Dedifferentiated amniotic fluid mesenchymal stem cell (primary cell): ENCODE data around the gene NPAS2.

Experiments
- DNase-seq: peaks from one replicate; pipeline ENCODE4 v3.0.0-alpha.2; 2016; ENCODE audit errors: extremely low spot score

Gene NPAS2, protein sequence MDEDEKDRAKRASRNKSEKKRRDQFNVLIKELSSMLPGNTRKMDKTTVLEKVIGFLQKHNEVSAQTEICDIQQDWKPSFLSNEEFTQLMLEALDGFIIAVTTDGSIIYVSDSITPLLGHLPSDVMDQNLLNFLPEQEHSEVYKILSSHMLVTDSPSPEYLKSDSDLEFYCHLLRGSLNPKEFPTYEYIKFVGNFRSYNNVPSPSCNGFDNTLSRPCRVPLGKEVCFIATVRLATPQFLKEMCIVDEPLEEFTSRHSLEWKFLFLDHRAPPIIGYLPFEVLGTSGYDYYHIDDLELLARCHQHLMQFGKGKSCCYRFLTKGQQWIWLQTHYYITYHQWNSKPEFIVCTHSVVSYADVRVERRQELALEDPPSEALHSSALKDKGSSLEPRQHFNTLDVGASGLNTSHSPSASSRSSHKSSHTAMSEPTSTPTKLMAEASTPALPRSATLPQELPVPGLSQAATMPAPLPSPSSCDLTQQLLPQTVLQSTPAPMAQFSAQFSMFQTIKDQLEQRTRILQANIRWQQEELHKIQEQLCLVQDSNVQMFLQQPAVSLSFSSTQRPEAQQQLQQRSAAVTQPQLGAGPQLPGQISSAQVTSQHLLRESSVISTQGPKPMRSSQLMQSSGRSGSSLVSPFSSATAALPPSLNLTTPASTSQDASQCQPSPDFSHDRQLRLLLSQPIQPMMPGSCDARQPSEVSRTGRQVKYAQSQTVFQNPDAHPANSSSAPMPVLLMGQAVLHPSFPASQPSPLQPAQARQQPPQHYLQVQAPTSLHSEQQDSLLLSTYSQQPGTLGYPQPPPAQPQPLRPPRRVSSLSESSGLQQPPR

DNA sequence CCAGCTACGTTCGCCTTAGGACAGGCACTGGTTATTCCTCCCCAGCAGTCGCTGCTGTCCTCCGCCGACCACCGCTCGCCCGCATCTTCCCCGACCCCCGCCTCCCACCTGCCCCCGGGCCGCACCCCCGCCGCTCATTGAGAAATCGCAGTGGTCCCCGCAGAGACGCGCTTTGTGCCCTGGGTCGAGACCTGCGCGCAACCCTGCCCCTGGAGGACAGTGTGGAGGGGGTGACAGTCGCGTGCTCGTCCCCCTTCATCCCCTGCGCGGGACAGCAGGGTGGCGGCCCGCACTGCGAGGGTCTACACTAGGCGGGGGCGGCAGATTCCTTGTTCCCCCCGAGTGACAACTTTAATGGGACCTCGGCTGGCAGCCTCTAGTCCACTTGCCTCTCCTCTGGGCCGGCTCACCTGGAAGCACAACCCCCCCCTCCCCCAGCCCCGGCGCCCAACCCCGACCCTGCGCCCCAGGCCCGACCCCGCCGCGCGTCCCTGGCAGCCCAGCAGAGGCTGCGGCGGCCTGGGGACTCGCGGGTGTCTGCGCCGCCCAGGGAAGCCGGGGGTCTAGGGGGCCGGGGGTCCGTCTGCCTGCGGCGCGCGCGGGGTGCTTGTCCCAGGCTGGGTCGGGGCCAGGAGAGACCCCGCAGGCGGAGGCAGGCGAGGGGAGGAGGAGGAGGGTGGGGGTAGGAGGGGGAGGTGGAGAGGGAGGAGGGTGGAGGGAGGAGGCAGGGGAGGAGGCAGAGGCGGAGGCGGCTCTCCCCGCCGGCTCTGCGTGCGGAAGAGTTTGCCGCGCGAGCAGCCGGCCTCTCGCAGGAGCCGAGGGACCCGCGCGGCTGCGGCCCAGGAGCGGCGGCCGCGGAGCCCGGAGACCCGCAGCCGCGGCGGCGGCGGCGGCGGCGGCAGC, at the start of gene NPAS2:
NPAS2 (plus strand) TSS at position 770 of the 903 bp plus-strand sequence. CDS start 84,616 bp downstream, outside the sequence.
- DNase-seq: no peak

DNA sequence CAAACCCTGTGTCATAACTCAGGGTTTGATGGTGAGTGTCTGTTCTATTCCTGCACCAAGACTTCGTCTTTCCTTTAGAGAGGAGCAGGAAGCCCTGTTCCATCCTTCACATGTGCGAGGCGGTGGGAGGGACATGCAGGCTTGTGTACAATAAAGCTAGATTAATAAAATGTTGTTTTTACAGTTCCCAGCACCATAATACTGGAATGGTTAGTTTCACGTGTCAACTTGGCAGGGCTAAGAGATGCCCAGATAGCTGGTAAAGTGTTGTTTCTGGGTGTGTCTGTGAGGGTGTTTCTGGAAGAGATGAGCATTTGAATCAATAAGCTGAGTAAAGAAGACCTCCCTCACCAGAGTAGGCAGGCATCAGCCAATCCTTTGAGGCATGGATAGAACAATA, 48.8 kb upstream of the NPAS2 start:
- DNase-seq: no peak

DNA sequence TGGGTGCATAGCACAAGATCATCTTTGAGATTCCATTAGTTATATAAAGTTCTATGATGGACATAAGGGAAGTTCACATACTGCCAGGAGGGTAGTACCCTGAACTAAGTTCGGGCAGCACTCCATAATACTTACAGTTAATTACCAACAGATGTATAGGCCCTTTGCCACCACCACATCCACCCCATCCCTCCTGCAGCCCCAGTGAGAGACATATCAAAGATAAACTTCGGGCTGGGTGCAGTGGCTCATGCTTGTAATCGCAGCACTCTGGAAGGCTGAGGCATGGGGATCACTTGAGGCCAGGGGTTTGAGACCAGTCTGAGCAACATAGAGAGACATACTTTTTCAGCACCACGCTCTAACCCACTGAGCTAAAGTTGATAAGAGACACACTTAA, 46.4 kb upstream of the NPAS2 start:
- no peak for DNase-seq

DNA sequence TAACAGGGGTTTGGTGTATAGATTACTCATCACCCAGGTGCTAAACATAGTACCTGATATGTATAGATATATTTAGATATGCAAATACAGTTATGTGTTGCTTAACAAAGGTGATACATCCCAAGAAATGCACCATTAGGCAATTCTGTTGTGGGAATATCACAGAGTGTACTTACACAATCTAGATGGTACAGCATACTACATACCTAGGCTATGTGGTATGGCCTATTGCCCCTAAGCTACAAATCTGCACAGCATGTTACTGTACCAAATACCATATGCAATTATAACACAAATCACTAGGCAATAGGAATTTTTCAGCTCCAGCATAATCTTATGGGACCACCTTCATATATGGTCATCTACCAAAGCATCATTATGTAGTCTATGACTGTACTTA, 43.5 kb upstream of the NPAS2 start:
- DNase-seq: no peak

DNA sequence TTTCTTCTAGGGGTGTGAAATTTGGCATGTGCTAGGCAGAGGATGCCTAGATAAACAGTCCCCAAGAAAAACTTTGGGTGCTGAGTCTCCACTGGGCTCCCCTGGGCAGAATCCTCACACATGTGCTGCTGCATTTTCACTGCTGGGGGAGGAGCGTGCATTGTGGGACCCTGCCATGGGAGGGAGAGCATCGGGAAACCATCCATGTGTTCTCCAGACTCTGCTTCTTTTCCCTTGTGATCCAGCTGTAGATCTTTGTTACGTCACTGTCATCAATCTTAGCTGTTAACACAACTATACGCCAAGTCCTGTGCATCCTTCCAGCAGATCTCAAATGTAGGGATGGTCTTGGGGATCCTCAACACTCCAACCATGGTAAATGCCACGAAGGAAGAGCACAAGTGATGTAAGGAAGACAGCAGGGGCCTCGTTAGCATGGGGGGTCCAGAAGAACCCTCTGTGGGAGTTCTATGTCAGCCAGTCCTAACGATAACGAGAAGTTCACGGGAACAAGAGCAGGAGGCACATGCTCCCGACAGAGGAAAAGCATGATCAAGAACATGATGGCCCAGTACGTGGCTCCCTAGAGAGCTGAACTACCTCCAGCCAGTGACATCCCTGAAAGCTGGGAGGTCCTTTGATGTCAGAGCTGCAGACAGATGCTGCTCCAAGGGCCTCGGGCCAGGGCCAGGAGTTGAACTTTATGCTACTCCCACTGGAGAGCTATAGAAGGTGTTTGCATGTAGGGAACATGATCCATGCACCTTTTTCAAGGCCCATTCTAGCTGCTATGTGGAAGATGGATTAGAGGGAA, 41.1 kb upstream of the NPAS2 start:
- no peak for DNase-seq

DNA sequence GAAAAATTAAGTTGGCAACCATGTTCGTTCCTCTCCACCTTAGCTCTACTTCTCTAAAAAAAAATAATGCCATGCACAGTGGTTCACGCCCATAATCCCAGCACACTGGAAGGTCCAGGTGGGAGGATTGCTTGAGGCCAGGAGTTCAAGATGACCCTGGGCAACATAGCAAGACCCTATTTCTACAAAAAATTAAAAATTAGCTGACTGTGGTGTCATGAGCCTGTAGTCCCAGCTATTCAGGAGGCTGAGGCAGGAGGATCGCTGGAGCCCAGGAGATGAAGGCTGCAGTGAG, 40.1 kb upstream of the NPAS2 start:
- DNase-seq: no peak

DNA sequence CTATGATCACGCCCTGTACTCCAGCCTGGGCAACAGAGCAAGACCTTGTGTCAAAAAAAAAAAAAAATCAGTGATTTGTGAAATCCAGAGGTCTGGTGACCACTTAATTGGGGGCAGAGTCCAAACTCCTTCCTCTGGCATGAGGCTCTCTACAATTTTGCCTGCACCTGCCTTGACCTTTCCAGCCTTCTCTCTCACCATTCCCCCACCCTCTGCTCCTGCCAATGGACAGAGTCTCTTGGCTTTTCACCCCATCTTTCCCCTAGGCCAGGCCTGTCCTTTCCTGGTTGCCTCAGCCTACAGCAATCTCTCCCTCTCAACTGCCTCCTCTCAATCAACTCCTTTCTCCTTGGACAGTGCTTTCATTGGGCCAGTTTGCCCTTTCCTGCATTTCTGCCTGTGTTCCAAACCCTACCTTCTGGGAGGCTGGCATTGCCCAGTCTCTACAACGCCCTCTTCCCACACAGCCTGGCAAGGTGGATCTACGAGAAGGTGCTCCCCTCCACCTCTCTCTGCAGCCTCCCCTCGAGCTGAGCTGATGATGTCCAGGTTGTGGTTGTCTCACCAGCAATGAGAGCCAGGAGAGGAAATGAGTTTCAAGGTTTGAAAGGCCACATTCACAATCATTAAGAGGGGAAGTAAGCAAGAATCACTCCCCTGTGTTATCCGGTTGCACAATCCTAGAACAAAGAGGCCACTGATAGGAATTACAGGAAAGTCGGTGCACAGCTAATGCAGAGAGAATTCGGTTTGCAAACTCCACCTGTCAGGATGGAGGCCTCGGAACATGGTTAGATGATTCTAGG, 39.5 kb upstream of the NPAS2 start:
- no peak for DNase-seq

DNA sequence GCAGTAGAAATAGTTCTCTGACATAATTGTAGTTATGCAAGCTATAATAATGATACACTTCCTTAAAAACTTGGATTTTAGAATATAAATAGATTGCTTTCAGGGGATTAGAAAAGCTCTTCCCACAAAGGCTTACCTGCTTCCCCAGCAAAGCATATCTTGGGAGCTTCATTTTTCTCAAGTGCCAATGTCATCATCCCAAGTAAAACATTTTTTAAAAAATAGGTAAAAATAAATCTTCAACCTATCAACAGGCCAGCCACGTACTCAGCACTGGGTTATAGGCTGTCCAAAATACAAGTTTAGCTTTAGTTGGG, 39.0 kb upstream of the NPAS2 start:
- no peak for DNase-seq

DNA sequence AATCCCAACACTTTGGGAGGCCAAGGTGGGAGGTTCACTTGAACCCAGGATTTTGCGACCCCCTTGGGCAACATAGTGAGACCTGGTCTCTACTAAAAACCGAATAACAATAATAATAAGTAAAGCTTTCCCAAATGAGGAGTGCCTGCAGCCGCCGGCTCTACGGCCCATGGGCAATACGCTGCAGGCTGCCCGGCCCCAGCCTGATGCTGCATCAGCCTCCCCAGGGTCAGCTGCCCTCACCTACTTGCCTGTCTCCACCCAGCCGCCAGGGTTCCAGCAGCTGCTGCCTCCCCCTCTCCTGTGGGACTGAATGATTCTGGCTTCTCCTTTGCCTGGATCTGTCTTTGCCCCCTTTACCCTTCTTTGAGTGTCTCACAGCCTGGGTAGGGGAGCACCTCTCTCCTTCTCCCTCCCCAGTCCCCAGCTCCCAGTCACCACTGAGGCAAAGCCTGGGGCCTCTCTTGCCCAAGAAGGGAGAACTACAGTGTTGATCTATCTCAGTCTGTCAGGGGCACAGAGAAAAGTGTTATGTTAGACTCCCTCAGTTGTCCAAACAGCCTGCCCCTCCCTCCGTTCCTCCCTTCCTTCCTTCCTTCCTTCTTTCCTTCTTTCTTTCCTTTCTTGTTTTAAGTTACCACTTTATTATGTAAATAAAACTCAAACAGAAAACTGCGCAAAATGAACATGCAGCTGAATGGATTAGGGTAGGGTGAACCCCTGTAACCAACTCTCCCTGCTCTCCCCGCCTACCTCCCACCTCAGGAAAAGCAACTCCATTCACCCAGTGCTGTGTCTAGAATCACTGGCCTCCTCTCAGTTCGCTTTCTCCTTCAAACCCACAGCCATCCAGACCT, 38.2 kb upstream of the NPAS2 start:
- DNase-seq: no peak

DNA sequence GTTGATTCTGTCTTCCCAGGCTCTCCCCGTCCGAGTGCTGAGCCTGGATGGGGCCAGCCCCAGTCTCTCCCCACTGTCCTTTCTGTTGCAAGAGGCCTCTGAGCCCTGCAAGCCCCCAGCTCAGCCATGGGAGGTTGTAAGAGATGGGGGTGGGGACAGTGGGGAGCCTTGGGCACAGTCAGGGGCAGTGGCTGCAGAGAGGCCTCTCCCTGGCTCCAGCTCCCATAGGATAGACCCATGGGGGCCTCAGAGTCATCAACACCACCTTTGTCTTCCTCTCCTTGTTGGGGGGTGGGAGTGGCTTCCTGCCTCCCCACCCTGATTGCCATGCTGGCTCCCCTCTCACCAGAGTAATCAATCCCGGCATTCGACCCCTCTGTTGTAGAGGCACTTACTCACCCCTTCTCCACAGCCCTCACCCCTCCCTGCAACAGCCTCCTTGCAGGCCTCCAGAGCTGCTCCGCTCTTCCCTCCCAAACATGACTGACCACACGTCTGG, 37.5 kb upstream of the NPAS2 start:
- no peak for DNase-seq

DNA sequence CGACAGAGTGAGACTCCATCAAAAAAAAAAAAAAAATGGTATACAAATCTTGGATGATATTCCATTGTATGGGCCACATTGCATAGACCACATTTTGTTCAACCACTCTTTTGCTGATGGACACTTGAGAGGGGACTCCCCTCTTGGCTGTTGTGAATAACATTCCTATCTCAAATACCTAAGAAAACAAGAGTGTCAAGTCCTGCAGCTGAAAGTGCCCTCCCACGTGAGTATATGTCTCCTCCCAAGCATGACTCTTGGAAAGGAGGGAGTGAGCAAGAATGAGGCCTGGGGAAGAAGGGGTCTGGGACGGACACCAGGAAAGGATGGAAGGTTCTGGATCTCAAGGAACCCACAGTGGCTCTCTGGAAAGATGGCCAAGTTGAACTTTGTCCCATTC, 36.0 kb upstream of the NPAS2 start:
- no peak for DNase-seq

DNA sequence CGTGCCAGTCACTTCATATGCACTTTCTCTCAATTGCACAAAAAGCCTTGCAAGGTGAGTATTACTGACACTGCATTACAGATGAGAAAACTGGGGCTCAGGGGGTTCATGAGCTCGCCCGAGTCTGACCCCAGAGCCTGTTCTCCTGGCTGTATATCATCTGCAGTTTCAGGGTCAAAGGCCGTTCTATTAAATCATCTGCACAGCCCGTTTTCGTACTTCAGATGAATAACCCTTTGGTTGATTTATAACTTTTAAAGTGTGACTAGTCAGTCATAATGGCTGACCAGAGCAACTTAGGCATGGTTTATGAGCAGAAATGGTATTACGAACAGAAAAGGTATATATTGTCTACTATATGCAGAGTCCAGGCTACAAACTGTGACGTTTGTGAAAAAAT, 35.3 kb upstream of the NPAS2 start:
- DNase-seq: no peak

DNA sequence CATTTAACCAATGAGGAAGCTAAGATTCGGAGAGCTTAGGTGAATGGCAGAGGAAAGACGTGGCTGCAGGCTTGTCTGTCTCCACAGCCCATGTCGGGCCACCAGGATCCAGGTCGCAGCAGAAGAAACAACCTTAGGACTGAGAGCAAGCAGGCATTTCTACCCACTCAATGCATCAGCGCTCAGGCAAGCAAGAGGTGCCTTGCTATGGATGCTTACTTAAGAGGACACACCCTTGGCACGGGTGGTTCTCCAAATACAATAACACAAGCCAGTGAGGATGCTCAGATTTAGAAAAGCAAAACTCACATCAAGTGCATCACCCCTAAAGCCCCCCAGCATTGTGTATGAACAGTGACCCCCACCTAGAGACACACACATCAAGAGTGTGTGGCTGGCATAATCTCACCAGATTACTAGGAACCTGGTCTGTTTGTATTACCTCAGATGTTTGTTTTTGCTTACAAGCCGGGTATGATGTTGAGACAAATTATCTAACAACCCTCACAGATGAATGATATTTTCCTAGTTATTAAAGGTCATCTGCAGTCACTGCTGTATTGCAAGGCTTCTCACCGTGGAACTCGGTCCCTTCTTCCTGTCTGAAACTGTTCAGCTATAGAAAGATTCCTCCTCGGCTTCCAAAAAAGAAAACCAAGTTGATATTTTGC, 34.2 kb upstream of the NPAS2 start:
- no peak for DNase-seq

DNA sequence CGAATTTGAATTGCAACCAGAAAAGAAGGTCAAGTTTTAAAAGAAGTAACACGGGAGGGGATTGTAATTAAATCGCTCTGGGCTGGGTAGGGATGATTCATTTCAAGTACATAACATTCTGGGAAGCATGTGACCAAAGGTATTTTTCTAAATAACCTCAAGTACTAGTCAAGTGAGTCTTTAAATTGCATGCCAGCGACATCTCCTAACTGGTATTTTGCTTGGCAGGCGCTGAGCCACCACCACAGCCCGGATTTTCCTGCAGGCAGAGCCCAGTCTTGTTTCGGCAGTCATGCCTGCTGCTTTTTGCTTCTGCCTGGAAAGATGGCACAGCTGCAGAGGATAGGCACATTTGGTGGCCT, 33.7 kb upstream of the NPAS2 start:
- DNase-seq: peak; percentile 87

DNA sequence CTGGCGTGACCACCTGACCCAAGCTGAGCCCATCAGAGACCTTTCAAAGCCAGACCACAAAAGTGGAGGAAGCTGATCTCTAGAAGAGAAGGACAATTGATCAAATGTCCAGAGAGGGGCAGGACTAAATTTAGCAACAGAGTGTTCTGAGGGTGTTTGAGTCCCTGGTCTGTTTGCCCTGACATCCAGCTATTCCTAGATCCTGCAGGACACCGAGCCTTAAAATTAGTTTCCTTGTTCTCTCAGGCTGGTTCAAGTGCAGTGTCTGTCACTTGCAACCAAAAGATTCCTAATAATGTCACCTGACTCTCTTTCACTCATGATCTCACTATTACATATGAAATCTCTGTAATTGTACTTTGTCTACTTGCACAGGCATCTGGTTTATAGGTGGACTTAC, 33.0 kb upstream of the NPAS2 start:
- DNase-seq: no peak

DNA sequence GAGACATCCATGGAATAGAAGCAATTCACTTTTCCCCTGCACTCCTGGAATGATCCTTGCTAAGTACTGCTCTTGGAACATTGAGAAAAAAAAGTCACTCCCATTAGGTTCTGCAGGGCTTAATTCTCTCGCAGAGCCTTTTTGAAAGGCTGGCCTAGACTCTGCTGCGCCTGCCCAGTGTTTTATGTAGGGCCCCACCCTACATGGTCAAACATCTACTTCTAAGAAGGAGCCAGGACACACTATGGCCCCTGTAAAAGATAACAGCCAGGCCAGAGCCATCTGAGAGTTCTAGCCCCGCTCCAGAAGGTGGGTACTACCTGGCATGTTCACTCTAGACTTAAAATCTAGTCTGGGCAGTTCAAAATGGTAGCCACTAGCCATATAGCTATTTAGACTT, 30.6 kb upstream of the NPAS2 start:
- DNase-seq: no peak

DNA sequence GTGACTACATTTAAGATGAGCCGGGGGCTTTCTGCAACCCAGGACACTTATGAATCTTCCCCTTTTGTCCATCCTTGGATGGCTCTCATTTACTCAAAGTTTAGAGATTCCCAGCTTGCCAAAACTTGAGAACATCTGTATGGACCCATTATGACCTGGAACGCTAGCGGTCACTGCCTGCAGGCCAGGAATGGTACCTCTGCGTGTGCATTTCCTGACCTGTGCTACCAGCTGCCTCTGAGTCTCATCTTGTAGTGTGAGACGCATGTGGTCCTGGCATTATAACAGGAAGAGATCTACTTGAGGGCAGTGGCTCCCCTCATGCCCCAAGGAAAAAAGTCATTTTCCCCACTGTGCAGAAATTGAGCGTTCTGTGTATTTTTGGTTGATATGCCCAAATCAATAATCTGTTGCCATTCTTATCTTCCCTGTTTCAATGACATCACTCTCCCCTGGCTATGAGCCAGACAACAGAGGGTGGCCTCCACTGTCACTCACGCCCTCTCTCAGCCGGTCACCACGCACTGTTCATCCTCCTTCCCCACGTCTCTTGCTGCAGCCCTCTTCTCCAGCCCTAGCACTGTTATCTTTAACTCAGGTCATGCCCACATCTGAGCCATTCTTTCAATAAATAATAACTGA, 28.5 kb upstream of the NPAS2 start:
- DNase-seq: no peak

DNA sequence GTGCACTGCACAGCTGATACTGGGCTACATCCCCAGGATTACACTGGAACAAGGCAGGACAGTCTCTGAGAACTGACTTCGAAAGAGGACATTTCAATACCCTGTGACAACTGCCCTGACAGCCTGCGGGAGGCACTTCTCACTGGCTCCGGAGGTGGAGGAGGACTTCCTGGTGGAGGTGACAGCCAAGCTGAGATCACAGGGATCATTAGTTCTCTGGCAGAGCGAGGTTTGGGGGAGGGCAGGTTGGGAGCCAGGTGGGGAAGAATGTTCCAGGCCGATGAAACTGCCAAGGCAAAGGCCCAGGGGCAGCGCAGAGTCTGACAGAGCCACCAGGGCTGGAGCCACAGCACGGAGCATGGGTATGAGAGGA, 28.0 kb upstream of the NPAS2 start:
- DNase-seq: no peak

DNA sequence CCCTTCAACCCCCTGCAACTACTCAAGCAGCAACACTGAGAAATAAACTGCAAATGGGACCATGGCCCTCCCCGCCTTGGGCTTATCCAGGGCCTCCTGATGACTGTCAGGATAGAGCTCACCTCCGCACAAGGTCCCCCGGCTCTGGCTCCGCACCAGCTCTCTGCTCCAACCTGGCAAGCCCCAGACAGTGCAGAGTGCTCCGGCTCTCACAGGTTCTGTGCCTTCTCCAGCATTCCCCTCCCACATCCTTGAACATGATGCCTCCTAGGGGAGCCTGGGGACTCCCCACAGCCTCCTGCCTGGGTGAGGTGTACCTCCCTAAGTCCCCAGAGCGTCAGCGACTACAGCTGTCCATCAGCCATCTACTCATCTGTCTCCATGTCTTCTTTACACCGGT, 26.7 kb upstream of the NPAS2 start:
- DNase-seq: no peak
